MM.1S (cell line): ENCODE measurements around the gene SLC38A7.

Experiments
- EZH2 ChIP-seq: fragments of 300-600 bp; sonication (generic); optimal IDR thresholded peaks from 2 replicates; pipeline ENCODE3; 2017; ENCODE audit warnings: low read depth, mild to moderate bottlenecking, antibody characterized with exemption, low read length, mixed read lengths
- EZH2phosphoT487 ChIP-seq: fragments of 300-600 bp; sonication (generic); IDR thresholded peaks from 2 replicates; pipeline ENCODE4 v1.6.1; 2018; ENCODE audit warnings: antibody characterized with exemption, low read length
- TF ChIP-seq, protein P1 (sequence below): fragments of 300-600 bp; sonication (generic); IDR thresholded peaks from 2 replicates; pipeline ENCODE4 v1.5.1; 2016; ENCODE audit warnings: antibody characterized with exemption, low read length, mixed read lengths

GRCh38 chr16:58661199-58661830 lies 23.3 kb downstream of the SLC38A7 start:
- TF ChIP-seq EZH2 (no peak), EZH2phosphoT487 (no peak)
- TF ChIP-seq, protein P1, sequence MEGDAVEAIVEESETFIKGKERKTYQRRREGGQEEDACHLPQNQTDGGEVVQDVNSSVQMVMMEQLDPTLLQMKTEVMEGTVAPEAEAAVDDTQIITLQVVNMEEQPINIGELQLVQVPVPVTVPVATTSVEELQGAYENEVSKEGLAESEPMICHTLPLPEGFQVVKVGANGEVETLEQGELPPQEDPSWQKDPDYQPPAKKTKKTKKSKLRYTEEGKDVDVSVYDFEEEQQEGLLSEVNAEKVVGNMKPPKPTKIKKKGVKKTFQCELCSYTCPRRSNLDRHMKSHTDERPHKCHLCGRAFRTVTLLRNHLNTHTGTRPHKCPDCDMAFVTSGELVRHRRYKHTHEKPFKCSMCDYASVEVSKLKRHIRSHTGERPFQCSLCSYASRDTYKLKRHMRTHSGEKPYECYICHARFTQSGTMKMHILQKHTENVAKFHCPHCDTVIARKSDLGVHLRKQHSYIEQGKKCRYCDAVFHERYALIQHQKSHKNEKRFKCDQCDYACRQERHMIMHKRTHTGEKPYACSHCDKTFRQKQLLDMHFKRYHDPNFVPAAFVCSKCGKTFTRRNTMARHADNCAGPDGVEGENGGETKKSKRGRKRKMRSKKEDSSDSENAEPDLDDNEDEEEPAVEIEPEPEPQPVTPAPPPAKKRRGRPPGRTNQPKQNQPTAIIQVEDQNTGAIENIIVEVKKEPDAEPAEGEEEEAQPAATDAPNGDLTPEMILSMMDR, result peak; percentile 70
